Muscle of back (tissue), 10 donors: ENCODE data around the gene SPATA13. TPM values are rescaled to one million over a fixed set of nuclear protein-coding genes. Genes with fewer than 3 reads are reported as not detected.

ENCODE experiments used
- polyA plus RNA-seq, 10 donors: library from polyadenylated mRNA; unstranded; fragments of 120-200 nt; gene quantifications; one replicate each; pipeline ENCODE4 v1.2.1, GENCODE V29; 2013; ENCODE audit not compliant: insufficient read length in 10 of 10

Gene SPATA13
- polyA plus RNA-seq, 10 donors = 3.0 to 6.0 (median 4.3) TPM

Other genes with a start within 250 kb of the SPATA13 start
- 10 to 100 TPM in 1 of 10 donors, 1 to 10 TPM in 9; 2.3 to 13.2 (median 5.5) TPM for gene C1QTNF9, start 148.9 kb downstream of the SPATA13 start, polyA plus RNA-seq